Stimulated activated CD8-positive, alpha-beta memory T cell treated with anti-CD3 and anti-CD28 coated beads, Interleukin-7, amount 100 ng/mL, for 4 hours (primary cell): ENCODE results near the gene DUOXA2.
"Not testable (repeated sequence)": the region's sequence is repeated elsewhere in the genome, so short reads cannot be mapped to it uniquely, and the experiment has no call there.

Experiments
- DNase-seq, 2 donors: peaks; one replicate each; pipeline ENCODE4 v3.0.0-alpha.2; 2020; ENCODE audit warnings: low read depth in 2 of 2

DUOXA2 gene

GRCh38 chr15:45114076-45114750 lies at the start of gene DUOXA2, which contains the start of gene DUOX2:
Gene DUOXA2 (plus strand): TSS chr15:45114326. CDS start chr15:45114606, 280 bp downstream.
Gene DUOX2 (minus strand): TSS chr15:45114172. CDS start chr15:45113411, 761 bp downstream.
- no peak for DNase-seq

GRCh38 chr15:45064386-45064785 lies 49.7 kb upstream of the DUOXA2 start:
- DNase-seq = no peak

GRCh38 chr15:45069942-45070360 lies 44.2 kb upstream of the DUOXA2 start:
- DNase-seq = not testable (repeated sequence)

GRCh38 chr15:45073602-45074001 lies 40.5 kb upstream of the DUOXA2 start:
- not testable (repeated sequence) for DNase-seq

- DNase-seq = not testable (repeated sequence)
These were observed 38.4 kb upstream of the DUOXA2 start for GRCh38 chr15:45075440-45076320.

- not testable (repeated sequence) for DNase-seq
These were observed 36.7 kb upstream of the DUOXA2 start for GRCh38 chr15:45077391-45077790.

GRCh38 chr15:45079201-45079600 lies 34.9 kb upstream of the DUOXA2 start:
- DNase-seq = not testable (repeated sequence)

GRCh38 chr15:45079628-45080246 lies 34.4 kb upstream of the DUOXA2 start:
- DNase-seq = not testable (repeated sequence)

GRCh38 chr15:45080593-45080992 lies 33.5 kb upstream of the DUOXA2 start:
- DNase-seq = not testable (repeated sequence)

- DNase-seq = not testable (repeated sequence)
These were observed 31.7 kb upstream of the DUOXA2 start for GRCh38 chr15:45082412-45082811.

GRCh38 chr15:45083223-45083622 lies 30.9 kb upstream of the DUOXA2 start:
- DNase-seq = no peak

- no peak for DNase-seq
These were observed 30.0 kb upstream of the DUOXA2 start for GRCh38 chr15:45084163-45084562.

GRCh38 chr15:45087513-45087912 lies 26.6 kb upstream of the DUOXA2 start:
- DNase-seq = no peak

- DNase-seq = no peak
These were observed 25.1 kb upstream of the DUOXA2 start for GRCh38 chr15:45088801-45089711.

- DNase-seq = no peak
These were observed 24.3 kb upstream of the DUOXA2 start for GRCh38 chr15:45089712-45090373.

- no peak for DNase-seq
These were observed 23.0 kb upstream of the DUOXA2 start for GRCh38 chr15:45091161-45091560.

- DNase-seq = no peak
These were observed 22.6 kb upstream of the DUOXA2 start for GRCh38 chr15:45091576-45091975.

GRCh38 chr15:45093013-45093412 lies 21.1 kb upstream of the DUOXA2 start:
- no peak for DNase-seq

GRCh38 chr15:45093622-45094357 lies 20.3 kb upstream of the DUOXA2 start:
- no peak for DNase-seq

GRCh38 chr15:45094358-45094730 lies 19.8 kb upstream of the DUOXA2 start:
- no peak for DNase-seq
